Nephron (organoid): ENCODE data around the gene UBE2J2.

Experiments
- H3K27ac Mint-ChIP-seq, 3 experiments: 2 replicates each; pipeline ENCODE4 v1.8.0; 2020; ENCODE audit warnings: mixed read lengths in 3 of 3, mild to moderate bottlenecking in 2 of 3, moderate library complexity in 1 of 3
- H3K27me3 Mint-ChIP-seq: 2 replicates; pipeline ENCODE4 v1.8.0; 2021; ENCODE audit warnings: low read depth, mild to moderate bottlenecking, moderate library complexity, mixed read lengths
- H3K36me3 Mint-ChIP-seq: 2 replicates; pipeline ENCODE4 v1.8.0; 2020; ENCODE audit warnings: low read depth, mixed read lengths
- H3K4me1 Mint-ChIP-seq: 2 replicates; pipeline ENCODE4 v1.8.0; 2020; ENCODE audit warnings: mixed read lengths
- H3K4me3 Mint-ChIP-seq, 3 experiments: 2 replicates each; pipeline ENCODE4 v1.8.0; 2020; ENCODE audit warnings: mild to moderate bottlenecking in 3 of 3, mixed read lengths in 3 of 3, moderate library complexity in 2 of 3
- H3K9me3 Mint-ChIP-seq: 2 replicates; pipeline ENCODE4 v1.8.0; 2020; ENCODE audit warnings: mixed read lengths
- TF ChIP-seq, protein P1 (sequence below), 3 experiments: fragments of 200-600 bp; sonication (generic); IDR thresholded peaks; one replicate each; pipeline ENCODE4 v1.5.0; 2021; ENCODE audit warnings: antibody characterized with exemption in 3 of 3; ENCODE audit not compliant: unreplicated experiment in 3 of 3

The UBE2J2 gene

GRCh38 chr1:1210726-1211540, 62.7 kb downstream of the UBE2J2 start:
- H3K4me1 Mint-ChIP-seq = peaks cover 9% of the 10 kb centered on the region

GRCh38 chr1:1208713-1209433, 64.8 kb downstream of the UBE2J2 start:
- Mint-ChIP-seq H3K4me3 (no peak overlapping the region), H3K27ac (no peak overlapping the region), H3K9me3 (no peaks in the 10 kb centered on the region)

More at GRCh38 chr1:1210726-1211540, 62.7 kb downstream of the UBE2J2 start:
- Mint-ChIP-seq H3K4me3 (no peak overlapping the region), H3K9me3 (no peaks in the 10 kb centered on the region), H3K27ac (no peak overlapping the region), H3K27me3 (peaks cover 14% of the 10 kb centered on the region), H3K36me3 (no peaks in the 10 kb centered on the region)
- TF ChIP-seq, protein P1, sequence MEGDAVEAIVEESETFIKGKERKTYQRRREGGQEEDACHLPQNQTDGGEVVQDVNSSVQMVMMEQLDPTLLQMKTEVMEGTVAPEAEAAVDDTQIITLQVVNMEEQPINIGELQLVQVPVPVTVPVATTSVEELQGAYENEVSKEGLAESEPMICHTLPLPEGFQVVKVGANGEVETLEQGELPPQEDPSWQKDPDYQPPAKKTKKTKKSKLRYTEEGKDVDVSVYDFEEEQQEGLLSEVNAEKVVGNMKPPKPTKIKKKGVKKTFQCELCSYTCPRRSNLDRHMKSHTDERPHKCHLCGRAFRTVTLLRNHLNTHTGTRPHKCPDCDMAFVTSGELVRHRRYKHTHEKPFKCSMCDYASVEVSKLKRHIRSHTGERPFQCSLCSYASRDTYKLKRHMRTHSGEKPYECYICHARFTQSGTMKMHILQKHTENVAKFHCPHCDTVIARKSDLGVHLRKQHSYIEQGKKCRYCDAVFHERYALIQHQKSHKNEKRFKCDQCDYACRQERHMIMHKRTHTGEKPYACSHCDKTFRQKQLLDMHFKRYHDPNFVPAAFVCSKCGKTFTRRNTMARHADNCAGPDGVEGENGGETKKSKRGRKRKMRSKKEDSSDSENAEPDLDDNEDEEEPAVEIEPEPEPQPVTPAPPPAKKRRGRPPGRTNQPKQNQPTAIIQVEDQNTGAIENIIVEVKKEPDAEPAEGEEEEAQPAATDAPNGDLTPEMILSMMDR (IDR thresholded peaks at IDR 0.05; ENCODE audit: unreplicated experiment in 3 of 3) = no peak

DNA sequence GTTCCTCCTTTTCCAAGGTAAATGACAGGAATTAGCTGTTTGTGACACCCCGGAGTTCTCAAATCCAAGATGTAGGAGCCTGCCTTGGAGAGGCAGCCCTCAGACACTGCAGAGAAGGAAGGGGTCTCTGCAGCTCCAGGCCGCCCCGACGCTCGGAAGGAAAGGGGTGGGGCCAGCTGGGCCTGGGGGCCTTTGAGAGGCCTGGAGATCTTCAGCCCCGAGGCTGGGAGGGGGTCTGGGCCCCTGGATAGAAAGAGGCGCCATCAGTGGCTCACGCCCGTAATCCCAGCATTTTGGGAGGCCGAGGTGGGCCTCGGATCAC, 66.1 kb downstream of the UBE2J2 start:
- Mint-ChIP-seq H3K27ac (no peak overlapping the region), H3K4me1 (peaks cover 9% of the 10 kb centered on the region), H3K27me3 (peaks cover 14% of the 10 kb centered on the region), H3K9me3 (no peaks in the 10 kb centered on the region), H3K36me3 (no peaks in the 10 kb centered on the region), H3K4me3 (no peak overlapping the region)
- TF ChIP-seq, protein P1 (IDR thresholded peaks at IDR 0.05; ENCODE audit: unreplicated experiment in 3 of 3) = no peak

More at GRCh38 chr1:1208713-1209433, 64.8 kb downstream of the UBE2J2 start:
- H3K27me3 Mint-ChIP-seq = peaks cover 14% of the 10 kb centered on the region
- no peaks in the 10 kb centered on the region for H3K36me3 Mint-ChIP-seq
- TF ChIP-seq, protein P1 (IDR thresholded peaks at IDR 0.05; ENCODE audit: unreplicated experiment in 3 of 3) = no peak
- H3K4me1 Mint-ChIP-seq = peaks cover 9% of the 10 kb centered on the region

- Mint-ChIP-seq H3K36me3 (no peaks in the 10 kb centered on the region), H3K4me3 (peak overlapping the region in 1 of 3 experiments; percentile 50), H3K9me3 (no peaks in the 10 kb centered on the region), H3K27me3 (peaks cover 14% of the 10 kb centered on the region), H3K4me1 (peaks cover 9% of the 10 kb centered on the region), H3K27ac (no peak overlapping the region)
- TF ChIP-seq, protein P1 (IDR thresholded peaks at IDR 0.05; ENCODE audit: unreplicated experiment in 3 of 3) = no peak
Measured at GRCh38 chr1:1206966-1207531, 66.6 kb downstream of the UBE2J2 start.

- Mint-ChIP-seq H3K9me3 (no peaks in the 10 kb centered on the region), H3K4me3 (peak within 1 kb of the TSS in 1 of 3 experiments; percentile 50), H3K27me3 (peaks cover 14% of the 10 kb centered on the region), H3K36me3 (no peaks in the 10 kb centered on the region), H3K27ac (no peak within 1 kb of the TSS), H3K4me1 (peaks cover 9% of the 10 kb centered on the region)
- TF ChIP-seq, protein P1 (IDR thresholded peaks at IDR 0.05; ENCODE audit: unreplicated experiment in 3 of 3) = no peak
Measured at GRCh38 chr1:1206376-1206965, 67.2 kb downstream of the UBE2J2 start, which contains the start of gene TNFRSF18. TNFRSF18 (minus strand) TSS chr1:1206592; CDS start chr1:1206571, 21 bp downstream.
